GM18505 (cell line): ENCODE results near the gene AHRR.
A peak's percentile ranks its signal among the peaks of the same experiment; 100 is the strongest.

ENCODE experiments used
- ATAC-seq: cut with Tn5 transposase; IDR thresholded peaks from one replicate; pipeline ENCODE4 v1.9.1; 2021; ENCODE audit not compliant: unreplicated experiment
- POLR2A ChIP-seq: IDR thresholded peaks from 4 replicates; pipeline ENCODE4 v1.6.1; 2011; ENCODE audit warnings: borderline replicate concordance; ENCODE audit not compliant: insufficient read depth, insufficient read length; ENCODE audit errors: extremely low read depth

Gene AHRR

GRCh38 chr5:314676-315487, 6.6 kb upstream of the AHRR start:
- no peak for ATAC-seq
- TF ChIP-seq POLR2A, result no peak

DNA sequence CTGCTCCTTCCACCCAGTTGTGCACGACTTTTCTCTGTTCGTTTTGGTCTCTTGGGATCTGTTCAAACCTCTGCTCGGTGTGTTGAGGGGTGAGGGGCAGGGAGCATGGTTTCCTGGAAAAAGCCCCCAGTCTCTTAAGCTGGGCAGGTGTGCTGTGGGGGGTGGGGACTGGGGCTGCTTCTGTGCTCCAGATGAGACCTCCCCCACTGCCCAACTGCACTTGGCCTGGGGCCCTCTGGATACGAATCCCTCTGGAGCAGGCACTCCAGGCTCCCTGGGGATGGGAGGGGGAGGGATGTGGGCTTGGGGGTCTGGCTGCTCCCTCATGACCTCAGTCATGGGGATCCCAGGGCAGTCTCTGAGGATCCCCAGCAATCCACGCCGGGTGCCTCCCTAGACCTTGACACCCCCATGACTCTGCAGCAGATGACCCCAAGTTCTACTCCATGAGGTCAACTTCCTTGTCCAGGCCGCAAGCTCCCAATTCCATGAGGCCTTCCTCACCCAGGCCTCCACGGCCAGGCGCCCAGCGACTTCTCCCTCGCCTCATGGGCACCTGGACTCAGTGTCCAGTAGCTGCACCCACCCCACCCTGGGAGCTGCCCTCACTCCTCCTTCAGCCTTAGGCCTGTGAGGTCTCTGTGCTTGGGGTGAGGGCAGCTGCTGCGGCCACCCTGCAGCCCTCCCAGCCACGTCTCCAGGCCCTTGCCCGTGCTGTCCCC, 5.9 kb upstream of the AHRR start:
- ATAC-seq, result no peak
- no peak for TF ChIP-seq POLR2A

- no peak for TF ChIP-seq POLR2A
- ATAC-seq, result peak; percentile 2
These were observed 5.1 kb upstream of the AHRR start for GRCh38 chr5:316210-317085.

- ATAC-seq, result peak; percentile 50
- TF ChIP-seq POLR2A, result no peak
These were observed 4.3 kb upstream of the AHRR start for GRCh38 chr5:317086-317811.

GRCh38 chr5:318341-318897, 3.1 kb upstream of the AHRR start:
- ATAC-seq, result no peak
- no peak for TF ChIP-seq POLR2A

DNA sequence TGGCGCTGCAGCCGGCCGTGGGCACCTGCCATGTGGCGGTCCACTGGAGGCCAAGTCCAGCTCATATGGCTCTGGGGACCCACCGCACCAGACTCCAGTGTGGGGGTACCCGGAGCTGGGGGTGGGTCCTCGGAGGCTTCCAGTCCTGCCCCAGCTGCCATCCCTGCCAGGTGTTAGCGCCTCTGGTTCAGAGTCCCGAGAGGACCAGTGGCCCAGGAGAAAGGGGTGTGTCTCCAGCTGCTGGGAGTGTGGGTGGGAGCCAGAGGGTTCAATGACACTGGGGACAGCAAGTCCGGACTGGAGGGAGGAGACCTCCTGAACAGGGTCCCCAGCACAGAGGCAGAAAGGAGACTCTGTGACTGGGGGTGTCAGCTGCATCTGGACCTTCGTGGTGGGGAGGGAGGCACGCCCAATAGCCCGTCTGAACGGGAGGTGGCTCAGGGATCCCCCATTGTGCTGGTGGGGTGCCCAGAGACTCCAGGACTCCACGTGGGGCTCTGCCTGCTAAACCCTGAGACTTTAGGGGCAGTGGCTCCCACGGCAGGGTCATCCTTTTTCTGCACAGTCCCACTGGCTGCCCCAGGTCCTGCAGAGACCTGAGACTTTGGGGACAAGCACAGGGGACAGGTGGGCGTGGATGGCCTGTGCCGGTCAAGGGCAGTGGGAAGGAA, 2.4 kb upstream of the AHRR start:
- TF ChIP-seq POLR2A, result no peak
- no peak for ATAC-seq

DNA sequence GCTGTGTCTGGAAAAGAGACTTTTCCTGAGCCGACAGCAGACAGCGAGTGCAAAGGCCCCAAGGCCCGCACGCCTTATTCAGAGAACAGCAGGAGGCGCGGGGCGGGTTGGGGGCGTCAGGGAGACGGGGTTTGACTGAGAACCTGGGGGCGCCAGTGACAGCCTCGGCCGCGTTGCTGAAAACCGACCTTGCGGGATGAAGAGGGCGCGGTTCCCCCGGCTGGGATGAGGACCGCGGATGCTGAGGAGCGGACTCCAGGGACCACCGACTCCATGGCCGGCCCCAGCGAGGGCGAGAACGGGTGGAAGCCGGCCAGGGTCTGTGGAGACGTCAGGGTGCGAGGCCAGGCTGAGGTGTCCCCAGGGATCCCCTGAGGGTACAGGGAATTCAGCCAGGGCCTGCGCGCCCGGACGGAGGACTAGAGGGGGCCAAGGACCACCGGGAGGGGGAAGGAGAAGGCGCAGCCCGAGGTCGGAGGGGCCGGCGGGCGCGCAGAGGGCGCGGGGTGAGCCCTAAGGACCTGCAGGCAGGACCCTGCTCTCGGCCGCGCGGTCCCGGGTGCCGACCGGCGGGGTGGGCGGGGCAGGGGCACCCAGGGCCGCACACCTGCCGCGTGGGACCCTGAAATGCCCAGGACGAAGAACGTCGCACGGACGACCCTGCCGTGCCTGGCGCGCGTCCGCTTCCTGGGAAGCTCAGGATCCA, 837 bp upstream of the AHRR start:
- TF ChIP-seq POLR2A, result no peak
- no peak for ATAC-seq

DNA sequence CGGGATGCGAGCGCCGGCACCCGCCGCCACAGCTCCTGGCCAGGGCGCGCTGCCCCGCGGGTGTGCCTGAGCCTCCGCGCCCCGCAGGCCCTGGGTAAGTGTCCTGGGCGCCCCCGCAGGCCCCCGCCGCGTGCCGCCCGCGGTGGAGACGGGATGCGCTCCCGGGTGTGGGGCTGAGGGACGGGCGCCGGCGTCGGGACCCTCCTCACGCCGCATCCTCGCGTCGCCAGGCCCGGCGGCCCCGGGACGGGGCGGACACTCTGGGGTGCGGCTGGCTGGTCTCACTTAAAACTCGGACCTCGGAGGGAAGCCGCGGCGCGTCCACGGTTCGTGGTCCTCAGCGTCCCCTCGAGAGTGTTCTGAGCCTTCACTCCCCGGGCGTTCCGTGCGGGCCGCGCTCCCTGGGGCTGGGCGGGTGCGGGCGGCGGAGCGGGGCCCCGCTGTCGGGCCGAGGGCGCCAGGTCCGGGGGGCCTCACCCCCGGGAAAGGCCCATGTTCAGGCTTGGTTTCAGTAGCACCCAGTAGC, 275 bp downstream of the AHRR start:
- peak; percentile 30 for TF ChIP-seq POLR2A
- ATAC-seq, result no peak

DNA sequence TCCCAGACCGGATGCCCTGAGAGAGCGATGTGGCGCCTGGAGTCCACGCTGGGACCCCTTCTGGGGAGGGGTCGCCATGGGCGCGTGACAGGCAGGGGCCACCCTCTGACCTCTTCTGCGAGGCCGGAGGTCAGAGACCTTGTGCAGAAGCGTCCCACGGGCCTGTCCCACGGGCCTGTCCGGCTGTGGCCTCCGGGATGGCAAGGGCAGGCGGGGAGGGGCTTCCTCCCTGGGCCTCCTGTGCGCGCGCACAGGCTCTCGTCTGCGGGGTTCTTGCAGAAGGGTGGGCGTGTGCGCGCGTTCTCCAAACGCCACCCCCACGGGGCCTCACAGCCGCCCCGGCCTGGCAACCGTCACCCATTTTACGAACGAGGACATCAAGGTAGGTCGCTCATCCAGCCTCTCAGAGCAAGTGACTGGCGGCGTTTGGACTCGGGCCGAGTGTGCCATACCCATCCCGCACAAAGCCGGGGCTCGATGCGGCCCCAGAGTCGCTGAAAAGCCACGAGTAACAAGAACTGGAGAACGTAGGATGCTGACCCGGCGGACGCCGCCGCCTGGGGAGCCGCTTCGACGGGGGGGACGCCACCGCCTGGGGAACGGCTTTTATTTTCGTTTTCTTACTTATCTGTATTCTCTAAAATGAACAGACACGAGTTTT, 897 bp downstream of the AHRR start:
- ATAC-seq, result no peak
- peak; percentile 47 for TF ChIP-seq POLR2A

DNA sequence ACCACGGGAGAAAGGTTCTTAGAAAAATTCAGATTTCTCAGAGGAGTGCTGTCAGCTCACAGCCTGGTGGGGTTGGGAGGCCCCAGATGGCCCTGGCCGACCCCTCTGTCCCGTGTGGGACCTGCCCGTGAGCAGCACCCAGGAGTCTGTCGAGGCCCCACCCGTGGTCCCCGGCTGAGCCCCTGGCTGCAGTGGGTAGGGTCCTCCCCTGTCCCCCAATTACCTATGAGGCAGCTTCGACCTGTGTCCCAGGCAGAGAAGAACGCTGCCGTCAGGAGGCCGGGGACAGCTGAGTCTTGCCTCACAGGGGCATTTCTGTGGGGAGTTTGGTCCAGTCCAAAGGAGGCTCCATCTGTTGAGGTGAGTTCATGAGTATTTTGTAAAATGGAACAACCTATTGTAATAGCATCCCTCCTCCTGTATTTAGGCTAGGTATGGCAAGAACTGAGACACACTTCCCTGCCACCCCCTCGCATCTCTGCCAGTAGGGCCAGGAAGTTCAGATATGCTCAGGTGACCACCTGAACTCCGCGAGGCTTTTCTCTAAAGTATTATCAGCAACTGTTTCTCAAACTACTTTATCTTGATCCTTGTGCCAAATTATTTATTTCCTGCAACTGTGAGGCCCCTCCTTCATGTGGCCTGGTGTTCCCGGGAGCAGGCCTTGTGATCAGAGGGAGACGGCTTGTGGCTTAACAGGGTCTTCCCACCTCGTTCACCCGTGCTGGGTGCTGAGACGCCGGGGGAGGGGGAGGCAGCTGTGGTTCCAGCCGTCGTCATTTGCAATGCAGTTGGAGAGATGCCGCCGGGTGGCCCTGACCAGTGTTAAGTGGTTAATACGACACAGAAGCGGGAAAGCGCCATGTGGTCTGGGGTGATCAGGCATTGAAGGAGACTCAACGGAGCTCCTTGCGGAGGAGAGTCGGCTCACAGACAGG, 1.7 kb downstream of the AHRR start:
- TF ChIP-seq POLR2A, result no peak
- ATAC-seq, result no peak
